ENCODE measurements around the gene ALKBH6. TPM values are rescaled to one million over a fixed set of nuclear protein-coding genes. Genes with fewer than 3 reads are reported as not detected.
A peak's percentile ranks its signal among the peaks of the same experiment; 100 is the strongest.

The ALKBH6 gene
- total and polyA plus RNA-seq, 2 of the 8 experiments (the other 6 are each of a cell fraction or from before 2014, with no cell fraction given) = 19.2 to 33.3 TPM

- Histone ChIP-seq H3K56ac (replicated peaks; ENCODE audit: insufficient read length, low read depth, low read length) (no peak overlapping the region), H3K36me3 (ENCODE audit: control insufficient read depth in 2 of 4, insufficient read depth in 4 of 4, low read length in 3 of 4) (no peaks in the 10 kb centered on the region), H4K91ac (replicated peaks; ENCODE audit: insufficient read length, low read length) (no peak overlapping the region), H3K23ac (ENCODE audit: insufficient read length) (no peak overlapping the region), H3K79me1 (ENCODE audit: low read depth, low read length) (no peaks in the 10 kb centered on the region), H3K14ac (ENCODE audit: insufficient read length) (no peak overlapping the region), H3K4me3 (ENCODE audit: extremely low read depth in 1 of 4, insufficient read depth in 2 of 4, low read depth in 3 of 4, low read length in 4 of 4) (no peak overlapping the region), H3K18ac (ENCODE audit: extremely low read depth, low read length) (no peak overlapping the region), H2AK5ac (ENCODE audit: low read depth, low read length) (no peak overlapping the region), H3K23me2 (ENCODE audit: low read depth, low read length) (no peaks in the 10 kb centered on the region; the same call in 1 of the 2 replicates), H3K4ac (replicated peaks; ENCODE audit: insufficient read length, low read depth, low read length) (no peak overlapping the region), H3K9me3 (ENCODE audit: insufficient read depth in 2 of 2, low read depth in 1 of 2, low read length in 1 of 2) (no peaks in the 10 kb centered on the region), H4K20me1 (replicated peaks in 1 of 2; ENCODE audit: control insufficient read depth in 1 of 2, insufficient read depth in 2 of 2, low read length in 2 of 2) (peaks cover 0 to 5% of the 10 kb centered on the region in 2 experiments), H2BK12ac (ENCODE audit: low read depth, low read length) (no peak overlapping the region), H2BK15ac (ENCODE audit: low read length) (no peak overlapping the region), H3K9ac (replicated peaks in 1 of 4; ENCODE audit: extremely low read depth in 1 of 4, low read depth in 3 of 4, low read length in 3 of 4) (no peak overlapping the region), H2BK120ac (replicated peaks; ENCODE audit: low read depth, low read length) (no peak overlapping the region), H3K4me1 (replicated peaks in 1 of 4; ENCODE audit: control insufficient read depth in 3 of 4, insufficient read depth in 4 of 4, low read length in 3 of 4) (peaks cover 0 to 6% (median 1%) of the 10 kb centered on the region in 4 experiments; a peak in 6 of 7 replicates), H4K8ac (ENCODE audit: extremely low read depth, insufficient read depth, low read length) (no peak overlapping the region), H4K5ac (ENCODE audit: insufficient read length, low read depth, low read length) (no peak overlapping the region), H2BK5ac (ENCODE audit: low read depth, low read length) (no peak overlapping the region), H2BK20ac (ENCODE audit: low read length) (no peak overlapping the region), H2AFZ (ENCODE audit: low read length) (no peak overlapping the region), H3K79me2 (ENCODE audit: control insufficient read depth in 1 of 2, insufficient read depth in 2 of 2, low read length in 2 of 2) (no peaks in the 10 kb centered on the region), H3K27ac (ENCODE audit: low read depth, low read length) (no peak overlapping the region), H3K27me3 (replicated peaks in 1 of 4; ENCODE audit: control insufficient read depth in 3 of 4, extremely low read depth in 1 of 4, insufficient read depth in 3 of 4, low read length in 3 of 4) (peaks cover 0 to 2% (median 0%) of the 10 kb centered on the region in 4 experiments; a peak in 1 of 7 replicates), H3K4me2 (ENCODE audit: insufficient read depth in 1 of 2, low read depth in 2 of 2, low read length in 2 of 2) (no peak overlapping the region)
- ChIA-PET CTCF (ENCODE audit: partially characterized antibody) (interaction anchor here (0.6 to 5.4 kb wide), 9 partner anchors 12 to 204 kb away, joined by 3 to 47 read pairs (median 4); no protein-coding TSS in a partner anchor), POLR2A (ENCODE audit: partially characterized antibody) (interaction anchor here (0.6 to 1.3 kb wide), 3 partner anchors 12 to 341 kb away, joined by 3 to 4 read pairs (median 3); no protein-coding TSS in a partner anchor)
- DNase-seq (ENCODE audit: low read depth in 1 of 2, low spot score in 2 of 2) (peak in 1 of 2 experiments; percentile 57), FAIRE-seq (no peak)
- WGBS, 2 experiments (ENCODE audit: extremely low coverage in 1 of 2, insufficient coverage in 1 of 2, insufficient read length in 1 of 2, insufficient replicate concordance in 2 of 2, low coverage in 1 of 2, low lambda C conversion rate in 2 of 2, missing lambda C conversion rate in 1 of 2) = 55% methylated on average over 5 of the region's 5 CpGs; no CpG with 5 or more reads in 1 of the 2 experiments
- TF ChIP-seq TEAD4 (IDR thresholded peaks at IDR 0.05; ENCODE audit: low read depth, low read length) (peak; percentile 86), CHD2 (IDR thresholded peaks at IDR 0.05; ENCODE audit: low read length) (no peak), PHF8 (conservative IDR thresholded peaks at IDR 0.05; ENCODE audit: low read depth, low read length) (no peak), GABPA (IDR thresholded peaks at IDR 0.05; ENCODE audit: borderline replicate concordance, insufficient read depth, low read length) (no peak), SIN3A (conservative IDR thresholded peaks at IDR 0.05 in 1 of 2, IDR thresholded peaks at IDR 0.05 in 1 of 2; ENCODE audit: low read depth in 1 of 2, low read length in 2 of 2) (peak in 1 of 2 experiments; percentile 69; a peak in 1 of 4 replicates), RNF2 (IDR thresholded peaks at IDR 0.05; ENCODE audit: borderline replicate concordance, low read depth, low read length, missing control alignments, poor library complexity, severe bottlenecking) (no peak), POLR2A (IDR thresholded peaks at IDR 0.05; ENCODE audit: control extremely low read depth in 1 of 2, low read depth in 2 of 2, low read length in 2 of 2) (no peak)
These were observed 38.3 kb downstream of the ALKBH6 start for GRCh38 chr19:35975608-35976214.
